HG03460 (cell line): Measurements from ENCODE around the gene PLPPR1.
"Not testable (repeated sequence)": the region's sequence is repeated elsewhere in the genome, so short reads cannot be mapped to it uniquely, and the experiment has no call there.

Experiments
- ATAC-seq: cut with Tn5 transposase; IDR thresholded peaks from one replicate; pipeline ENCODE4 v1.9.1; 2021; ENCODE audit not compliant: unreplicated experiment

PLPPR1 gene

GRCh38 chr9:101271102-101271501 is 242.6 kb downstream of the PLPPR1 start:
- no peak for ATAC-seq

- ATAC-seq, result no peak
These were observed 246.6 kb downstream of the PLPPR1 start for GRCh38 chr9:101274971-101275768.

GRCh38 chr9:101275769-101276250 is 247.3 kb downstream of the PLPPR1 start:
- no peak for ATAC-seq

- ATAC-seq, result not testable (repeated sequence)
These were observed 262.5 kb downstream of the PLPPR1 start for GRCh38 chr9:101291043-101291442.

GRCh38 chr9:101299901-101300300 is 271.4 kb downstream of the PLPPR1 start:
- ATAC-seq, result no peak

- no peak for ATAC-seq
These were observed 278.5 kb downstream of the PLPPR1 start for GRCh38 chr9:101307051-101307450.

GRCh38 chr9:101307524-101308213 is 279.1 kb downstream of the PLPPR1 start:
- no peak for ATAC-seq

GRCh38 chr9:101309139-101309538 is 280.6 kb downstream of the PLPPR1 start:
- ATAC-seq, result no peak

GRCh38 chr9:101311191-101311590 is 282.7 kb downstream of the PLPPR1 start:
- ATAC-seq, result no peak

- ATAC-seq, result peak; percentile 84
These were observed 283.4 kb downstream of the PLPPR1 start for GRCh38 chr9:101311758-101312420.

GRCh38 chr9:101312661-101313060 is 284.1 kb downstream of the PLPPR1 start:
- no peak for ATAC-seq

- no peak for ATAC-seq
These were observed 286.6 kb downstream of the PLPPR1 start for GRCh38 chr9:101315112-101315450.

GRCh38 chr9:101317735-101318134 is 289.2 kb downstream of the PLPPR1 start:
- ATAC-seq, result no peak

- ATAC-seq, result no peak
These were observed 294.6 kb downstream of the PLPPR1 start for GRCh38 chr9:101323129-101323528.

GRCh38 chr9:101324245-101324804 is 295.8 kb downstream of the PLPPR1 start:
- ATAC-seq, result no peak

- ATAC-seq, result no peak
These were observed 296.5 kb downstream of the PLPPR1 start for GRCh38 chr9:101325053-101325452.

GRCh38 chr9:101326035-101326434 is 297.5 kb downstream of the PLPPR1 start:
- no peak for ATAC-seq

- no peak for ATAC-seq
These were observed 298.0 kb downstream of the PLPPR1 start for GRCh38 chr9:101326501-101326900.

- ATAC-seq, result not testable (repeated sequence)
These were observed 298.9 kb downstream of the PLPPR1 start for GRCh38 chr9:101327422-101327909.

GRCh38 chr9:101332362-101332761 is 303.8 kb downstream of the PLPPR1 start:
- ATAC-seq, result no peak

GRCh38 chr9:101333490-101333889 is 305.0 kb downstream of the PLPPR1 start:
- ATAC-seq, result no peak
